GM13976 (cell line): Measurements from ENCODE around the gene CCDC158.

Experiments used
- DNase-seq: peaks from one replicate; pipeline ENCODE4 v3.0.0; 2012; ENCODE audit warnings: low spot score
- in situ Hi-C: fragments of 300-500 bp; cut with MboI; formaldehyde crosslinking; loops from one replicate; pipeline ENCODE4 v1.12.0; 2022; ENCODE audit warnings: low sequenced_read_pairs, mixed read lengths, inconsistent platforms; ENCODE audit not compliant: unreplicated experiment
- TF ChIP-seq, protein P1 (sequence below): IDR thresholded peaks from 2 replicates; pipeline ENCODE4 v1.5.1; 2012; ENCODE audit warnings: borderline replicate concordance, mild to moderate bottlenecking; ENCODE audit not compliant: insufficient read depth; ENCODE audit errors: extremely low read depth, missing control alignments, control extremely low read depth

The CCDC158 gene

DNA sequence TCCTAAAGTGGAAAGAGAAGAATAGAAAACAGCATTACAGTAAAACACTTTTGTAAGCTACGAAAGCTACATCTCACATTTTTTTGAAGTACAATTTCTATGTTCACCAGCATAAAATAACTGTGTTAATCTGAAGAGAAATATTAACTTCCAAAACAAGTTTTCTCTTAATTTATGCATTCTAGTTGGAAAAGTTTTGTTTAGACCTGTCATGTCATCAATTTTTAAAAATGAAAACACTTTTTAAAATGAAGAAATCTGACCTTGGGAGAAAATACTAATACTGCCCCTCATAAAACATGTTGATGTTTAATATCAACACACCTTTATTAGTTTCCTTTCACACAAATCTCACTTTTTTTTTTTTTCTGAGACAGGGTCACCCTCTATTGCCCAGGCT is 45.2 kb downstream of the CCDC158 start:
- DNase-seq, result no peak
- TF ChIP-seq, protein P1, sequence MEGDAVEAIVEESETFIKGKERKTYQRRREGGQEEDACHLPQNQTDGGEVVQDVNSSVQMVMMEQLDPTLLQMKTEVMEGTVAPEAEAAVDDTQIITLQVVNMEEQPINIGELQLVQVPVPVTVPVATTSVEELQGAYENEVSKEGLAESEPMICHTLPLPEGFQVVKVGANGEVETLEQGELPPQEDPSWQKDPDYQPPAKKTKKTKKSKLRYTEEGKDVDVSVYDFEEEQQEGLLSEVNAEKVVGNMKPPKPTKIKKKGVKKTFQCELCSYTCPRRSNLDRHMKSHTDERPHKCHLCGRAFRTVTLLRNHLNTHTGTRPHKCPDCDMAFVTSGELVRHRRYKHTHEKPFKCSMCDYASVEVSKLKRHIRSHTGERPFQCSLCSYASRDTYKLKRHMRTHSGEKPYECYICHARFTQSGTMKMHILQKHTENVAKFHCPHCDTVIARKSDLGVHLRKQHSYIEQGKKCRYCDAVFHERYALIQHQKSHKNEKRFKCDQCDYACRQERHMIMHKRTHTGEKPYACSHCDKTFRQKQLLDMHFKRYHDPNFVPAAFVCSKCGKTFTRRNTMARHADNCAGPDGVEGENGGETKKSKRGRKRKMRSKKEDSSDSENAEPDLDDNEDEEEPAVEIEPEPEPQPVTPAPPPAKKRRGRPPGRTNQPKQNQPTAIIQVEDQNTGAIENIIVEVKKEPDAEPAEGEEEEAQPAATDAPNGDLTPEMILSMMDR, result no peak
- in situ Hi-C loops, result no loop called here

DNA sequence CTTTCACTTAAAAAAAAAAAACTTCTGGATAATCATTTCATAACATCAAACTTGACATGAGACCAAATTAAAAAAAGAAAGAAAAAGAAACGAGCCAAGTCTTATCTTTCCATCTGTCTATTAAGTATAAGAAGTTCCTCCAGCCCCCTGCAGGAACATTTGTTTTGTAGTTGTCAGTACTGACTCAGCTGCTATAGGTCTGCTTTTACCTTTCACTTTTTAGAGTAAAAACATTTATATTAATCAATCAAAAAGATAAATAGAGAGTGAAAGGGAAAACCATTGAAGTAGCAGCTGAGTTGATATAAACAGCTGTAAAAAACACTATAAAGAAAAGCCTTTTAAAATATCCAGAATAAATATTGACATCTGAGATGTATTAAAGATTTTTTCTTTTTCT is 46.1 kb downstream of the CCDC158 start:
- TF ChIP-seq, protein P1, result no peak
- in situ Hi-C loops, result loop anchor here (25.0 kb wide), 1 partner anchor 187 kb away; no protein-coding TSS in a partner anchor
- DNase-seq, result no peak

DNA sequence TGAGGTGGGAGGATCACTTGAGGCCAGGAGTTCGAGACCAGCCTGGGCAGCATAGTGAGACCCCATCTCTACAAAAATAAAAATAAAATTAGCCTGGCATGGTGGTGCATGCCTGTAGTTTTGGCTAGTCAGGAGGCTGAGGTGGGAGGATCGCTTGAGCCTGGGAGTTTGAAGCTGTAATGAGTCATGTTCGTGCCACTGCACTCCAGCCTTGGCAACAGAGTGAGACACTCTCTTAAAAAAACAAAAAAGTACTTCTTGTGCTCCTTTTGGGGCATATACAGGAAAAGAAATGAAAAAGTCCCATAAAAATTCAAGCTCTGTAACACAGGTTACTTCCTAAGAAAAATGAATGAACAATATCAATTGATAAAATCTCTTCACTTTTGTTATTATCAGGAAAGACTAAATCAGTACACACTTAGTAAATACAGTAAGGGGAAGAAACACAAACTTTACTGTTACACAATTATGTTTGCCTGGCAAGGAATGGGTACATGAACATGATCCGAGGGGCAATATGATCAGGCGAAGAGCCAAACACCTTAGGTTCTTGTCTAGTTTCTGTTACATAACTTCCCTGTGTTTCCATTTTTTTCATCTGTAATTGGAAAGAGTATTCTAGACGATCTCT is 46.9 kb downstream of the CCDC158 start:
- in situ Hi-C loops, result loop anchor here (25.0 kb wide), 1 partner anchor 187 kb away; no protein-coding TSS in a partner anchor
- no peak for DNase-seq
- TF ChIP-seq, protein P1, result no peak

DNA sequence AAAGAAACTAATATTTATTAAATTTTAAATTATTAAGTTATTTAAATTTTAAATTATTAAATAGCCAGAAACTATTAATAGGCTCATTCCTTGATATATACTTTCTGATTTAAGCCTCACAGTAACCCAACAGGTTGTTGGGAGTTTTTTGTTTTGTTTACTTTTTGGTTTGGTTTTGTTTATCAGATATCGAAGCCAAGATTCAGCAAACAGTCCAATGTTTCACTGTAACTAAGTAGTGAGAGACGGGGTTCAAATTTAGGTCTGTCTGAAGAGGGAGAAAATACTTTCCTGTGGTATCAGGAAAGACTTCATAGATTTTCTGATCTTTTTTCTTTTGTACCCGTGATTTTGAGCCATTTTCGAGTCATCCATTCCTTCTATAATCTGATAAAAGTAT is 54.2 kb downstream of the CCDC158 start:
- DNase-seq, result no peak
- TF ChIP-seq, protein P1, result no peak
- in situ Hi-C loops, result loop anchor here (25.0 kb wide), 1 partner anchor 179 kb away; no protein-coding TSS in a partner anchor

DNA sequence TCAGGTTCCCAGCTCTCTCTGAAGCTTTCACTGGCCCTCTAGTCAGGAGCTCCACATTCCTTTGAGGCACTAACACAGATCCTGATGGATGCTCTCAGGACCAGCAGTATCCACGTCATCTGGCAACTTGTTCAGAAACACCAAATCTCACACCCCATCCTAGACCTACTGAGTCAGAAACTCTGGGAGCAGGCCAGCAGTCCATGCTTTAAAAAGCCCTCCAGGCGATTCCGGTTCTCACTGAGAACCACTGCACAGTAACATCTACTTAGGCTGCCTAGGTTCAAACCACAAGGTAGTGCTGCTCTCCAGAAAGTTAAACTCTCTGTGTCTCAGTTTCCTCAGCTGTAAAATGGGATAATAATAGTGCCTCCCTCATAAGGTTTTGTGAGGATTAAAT is 55.3 kb downstream of the CCDC158 start:
- no peak for DNase-seq
- in situ Hi-C loops, result loop anchor here (25.0 kb wide), 1 partner anchor 178 kb away; no protein-coding TSS in a partner anchor
- TF ChIP-seq, protein P1, result no peak

DNA sequence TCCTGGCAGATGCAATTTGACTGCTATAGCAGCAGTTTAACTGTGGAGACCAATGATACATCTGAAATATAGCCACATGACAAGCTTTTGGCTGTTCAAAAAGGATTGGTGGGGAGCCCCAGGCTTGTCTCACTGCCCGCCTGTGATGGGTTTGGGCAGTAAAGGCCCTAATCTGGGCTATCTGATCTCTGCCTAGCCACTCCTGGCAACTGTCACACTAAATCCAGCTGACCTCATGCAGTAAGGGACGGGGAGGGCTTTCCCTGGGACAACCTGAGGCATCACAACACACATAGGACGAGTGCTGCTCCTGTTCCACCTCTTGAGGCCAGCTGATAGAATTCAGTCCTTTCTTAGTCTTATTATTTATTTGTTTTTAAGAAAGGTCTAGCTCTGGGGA is 56.2 kb downstream of the CCDC158 start:
- TF ChIP-seq, protein P1, result no peak
- no peak for DNase-seq
- in situ Hi-C loops, result loop anchor here (25.0 kb wide), 1 partner anchor 177 kb away; no protein-coding TSS in a partner anchor
